Measurements from ENCODE around the gene ZNF584. TPM values are rescaled to one million over a fixed set of nuclear protein-coding genes. Genes with fewer than 3 reads are reported as not detected.

The ZNF584 gene
- total and polyA plus RNA-seq, 2 donors (not counting 3 experiments of a cell fraction or from before 2014, with no cell fraction given): 5.9 to 12.4 TPM

DNA sequence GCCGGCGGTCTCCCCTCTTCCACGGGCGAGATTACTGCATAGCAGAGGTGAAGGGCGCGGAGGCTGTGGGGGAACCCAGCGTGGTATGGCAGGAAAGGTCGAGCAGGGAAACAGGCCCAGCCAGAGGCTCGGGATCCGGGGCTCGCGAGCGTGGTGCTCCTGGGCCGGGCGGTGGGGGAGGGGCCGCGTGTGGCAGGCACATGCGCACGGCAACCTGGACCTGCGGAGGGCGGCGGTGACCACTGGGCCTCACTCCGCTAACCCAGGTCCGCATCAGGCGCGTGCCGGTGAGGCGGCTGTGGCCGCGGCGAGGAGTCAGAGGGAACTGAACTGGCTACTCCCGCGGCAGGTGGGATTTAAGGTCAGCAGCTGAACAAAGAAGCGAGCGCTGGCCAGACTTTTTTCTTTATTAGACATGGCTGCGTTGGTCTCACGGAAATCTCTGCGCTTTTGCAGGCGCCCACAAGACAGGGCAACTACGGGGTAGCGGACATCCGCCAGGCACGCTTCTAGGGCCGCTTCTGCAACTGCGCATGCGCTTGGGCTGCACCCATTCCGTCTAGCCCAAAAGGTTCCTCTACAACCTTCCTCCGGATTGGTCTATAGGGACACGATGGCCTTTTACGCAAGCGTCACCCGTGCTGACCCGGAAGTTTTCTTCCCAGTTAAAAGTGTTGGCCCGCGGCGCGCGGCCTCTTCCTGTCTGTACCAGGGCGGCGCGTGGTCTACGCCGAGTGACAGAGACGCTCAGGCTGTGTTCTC lies 21.7 kb upstream of the ZNF584 start, which contains the start of gene RPS5:
Gene RPS5 (plus strand): TSS at position 694 of the 762 bp plus-strand sequence. CDS start 869 bp downstream, outside the sequence.
- Histone ChIP-seq H3K4me2 (ENCODE audit: insufficient read depth, low read length) (peak within 1 kb of the TSS; percentile 76), H3K4me3 (replicated peaks in 1 of 3; ENCODE audit: insufficient read depth in 1 of 3, low read depth in 1 of 3, low read length in 3 of 3) (peak within 1 kb of the TSS; percentile 67 to 93 (median 75)), H3K9me1 (replicated peaks; ENCODE audit: control insufficient read depth, extremely low read depth, insufficient read depth, low read length) (no peaks in the 10 kb centered on the region), H3K4me1 (ENCODE audit: control insufficient read depth, extremely low read depth, insufficient read depth, low read length) (peaks cover 17% of the 10 kb centered on the region), H3K9ac (replicated peaks; ENCODE audit: extremely low read depth, insufficient read depth, low read length) (peak within 1 kb of the TSS; percentile 91), H3K36me3 (ENCODE audit: control insufficient read depth in 2 of 2, extremely low read depth in 1 of 2, insufficient read depth in 2 of 2, low read length in 2 of 2) (peaks cover 0 to 5% of the 10 kb centered on the region in 2 experiments), H2AFZ (ENCODE audit: low read depth, low read length) (peak within 1 kb of the TSS; percentile 66), H4K20me1 (replicated peaks; ENCODE audit: control insufficient read depth, extremely low read depth, insufficient read depth, low read length) (peaks cover 2% of the 10 kb centered on the region), H3K27me3 (ENCODE audit: control insufficient read depth in 2 of 2, insufficient read depth in 2 of 2, low read length in 2 of 2) (no peaks in the 10 kb centered on the region), H3K9me3 (replicated peaks; ENCODE audit: control insufficient read depth, insufficient read depth, low read length) (no peaks in the 10 kb centered on the region), H3K27ac (ENCODE audit: insufficient read depth, low read depth, low read length) (peak within 1 kb of the TSS; percentile 88), H3K79me2 (ENCODE audit: control insufficient read depth, insufficient read depth, low read length) (peaks cover 33% of the 10 kb centered on the region)
- intact Hi-C loops (cut with micrococcal nuclease) (loop anchor here (1.0 to 2.0 kb wide), 3 partner anchors 9 to 173 kb away; partner anchors contain the start of gene RNF225), dilution Hi-C loops (cut with MboI; ENCODE audit: extremely low pct_ligation_motif_present, low sequenced_read_pairs) (no loop called here)
- ChIA-PET CTCF (no interaction called here), POLR2A (no interaction called here)
- no peak for TF ChIP-seq FOS (IDR thresholded peaks at IDR 0.05; ENCODE audit: borderline replicate concordance, insufficient read depth, low read length)
- no peak for TF ChIP-seq GATA2 (IDR thresholded peaks at IDR 0.05; ENCODE audit: insufficient read depth, insufficient read length, low read depth, low read length)
- TF ChIP-seq EZH2 (IDR thresholded peaks at IDR 0.05; ENCODE audit: borderline replicate concordance, low read depth, low read length, severe bottlenecking): no peak
- TF ChIP-seq MYC (IDR thresholded peaks at IDR 0.05; ENCODE audit: low read depth, low read length): peak; percentile 98
- TF ChIP-seq MAX (IDR thresholded peaks at IDR 0.05; ENCODE audit: insufficient read depth, insufficient read length): peak; percentile 50
- peak; percentile 94 for TF ChIP-seq POLR2AphosphoS5 (IDR thresholded peaks at IDR 0.05; ENCODE audit: insufficient read depth, low read depth, low read length)
- TF ChIP-seq POLR2A (IDR thresholded peaks at IDR 0.05; ENCODE audit: low read depth, low read length): peak; percentile 97
- DNase-seq (ENCODE audit: low read depth, low spot score) (peak; percentile 98), FAIRE-seq (peak; percentile 100)
- TSS peak; percentile 85 for BruUV-seq (replicated peaks)

Data from endothelial cell of umbilical vein (primary cell).